Body of pancreas (tissue), 4 donors: ENCODE measurements around the gene STK39. TPM values are rescaled to one million over a fixed set of nuclear protein-coding genes. Genes with fewer than 3 reads are reported as not detected.
A peak's percentile ranks its signal among the peaks of the same experiment; 100 is the strongest.

Experiments used
- ATAC-seq: fragments of 150-250 bp; one replicate; pipeline ENCODE4 v1.9.1; 2016
- DNase-seq, 4 donors: peaks; one replicate each; pipeline ENCODE4 v3.0.0-alpha.2; 2019
- H3K27ac ChIP-seq, 4 donors: fragments of 200-600 bp; sonication (generic); 1 replicate in 3 of 4; 2 replicates in 1 of 4; pipeline versions ENCODE4 v1.5.1 to v1.6.1; 2016 to 2019; ENCODE audit warnings: mild to moderate bottlenecking in 1 of 4, mixed read lengths in 1 of 4, moderate library complexity in 1 of 4
- H3K27me3 ChIP-seq, 2 donors: fragments of 200-600 bp; sonication (generic); one replicate each; pipeline ENCODE4 v1.6.0; 2016; ENCODE audit warnings: mild to moderate bottlenecking in 1 of 2
- H3K36me3 ChIP-seq, 2 donors: fragments of 200-600 bp; sonication (generic); replicated peaks in 1 of 2; 2 replicates each; pipeline ENCODE4 v1.5.1; 2016; ENCODE audit warnings: low read depth in 2 of 2; ENCODE audit not compliant: insufficient read depth in 1 of 2
- H3K4me1 ChIP-seq: fragments of 200-600 bp; sonication (generic); one replicate; pipeline ENCODE4 v1.6.0; 2016
- H3K4me3 ChIP-seq, 2 donors: fragments of 200-600 bp; sonication (generic); 1 replicate in 1 of 2; 2 replicates in 1 of 2; pipeline ENCODE4 v1.5.1; 2016 to 2019
- H3K9me3 ChIP-seq, 3 donors: fragments of 200-600 bp; sonication (generic); 1 replicate in 2 of 3; 2 replicates in 1 of 3; pipeline ENCODE4 v1.5.1; 2016
- POLR2A ChIP-seq, 3 donors: fragments of 450-650 bp; IDR thresholded peaks; one replicate each; pipeline ENCODE4 v1.6.1; 2016; ENCODE audit warnings: antibody characterized with exemption in 3 of 3, mild to moderate bottlenecking in 2 of 3
- WGBS, 2 donors: methylation state at CpG; one replicate each; pipeline ENCODE4 v1.1.5; 2017; 5-methylcytosine and 5-hydroxymethylcytosine counted together
- intact Hi-C: fragments of 100-400 bp; cut with DNase I; formaldehyde crosslinking; loops from one replicate; pipeline ENCODE4 v1.15.1; 2023
- total RNA-seq, 2 donors: library from RNA; depleted of rRNA; stranded (reverse); fragments of >200 nt; gene quantifications; one replicate each; pipeline ENCODE4 v1.1.0, GENCODE V29; 2016
- TF ChIP-seq, protein P1 (sequence below), 7 experiments: fragments of 450-650 bp in 4 of 7; fragments of 200-600 bp in 3 of 7; sonication (generic) in 3 of 7; IDR thresholded peaks; one replicate each; pipeline ENCODE4 v1.5.1; 2016 to 2019; ENCODE audit warnings: antibody characterized with exemption in 7 of 7

The STK39 gene
- total RNA-seq, 2 donors from 2014 or later: 12.9 to 15.8 TPM

DNA sequence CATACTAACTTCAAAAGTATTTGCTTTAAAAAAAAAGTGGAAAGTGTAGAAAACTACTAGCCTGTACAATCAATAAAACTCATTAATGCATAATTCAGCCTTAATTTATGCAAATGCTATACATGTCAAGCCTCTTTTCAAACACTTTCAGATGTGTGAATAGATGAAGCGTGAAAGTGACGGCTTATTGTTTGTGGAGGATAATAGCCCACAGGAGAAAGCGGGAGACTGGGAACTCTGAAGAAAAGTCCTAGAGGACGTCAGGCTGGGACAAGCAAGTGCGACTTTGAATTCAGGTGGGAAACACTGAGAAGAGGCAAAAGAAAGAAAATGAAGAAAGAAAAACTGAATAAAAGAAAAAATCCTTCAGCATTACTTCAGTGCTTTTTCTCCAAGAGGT is 108.5 kb downstream of the STK39 start:
- intact Hi-C loops: no loop called here
- Histone ChIP-seq H3K27me3 (no peaks in the 10 kb centered on the region), H3K4me3 (no peak overlapping the region), H3K9me3 (no peaks in the 10 kb centered on the region), H3K36me3 (no peaks in the 10 kb centered on the region), H3K27ac (peak overlapping the region in 2 of 4 donors; percentile 44 to 66), H3K4me1 (peaks cover 20% of the 10 kb centered on the region)
- TF ChIP-seq, protein P1, sequence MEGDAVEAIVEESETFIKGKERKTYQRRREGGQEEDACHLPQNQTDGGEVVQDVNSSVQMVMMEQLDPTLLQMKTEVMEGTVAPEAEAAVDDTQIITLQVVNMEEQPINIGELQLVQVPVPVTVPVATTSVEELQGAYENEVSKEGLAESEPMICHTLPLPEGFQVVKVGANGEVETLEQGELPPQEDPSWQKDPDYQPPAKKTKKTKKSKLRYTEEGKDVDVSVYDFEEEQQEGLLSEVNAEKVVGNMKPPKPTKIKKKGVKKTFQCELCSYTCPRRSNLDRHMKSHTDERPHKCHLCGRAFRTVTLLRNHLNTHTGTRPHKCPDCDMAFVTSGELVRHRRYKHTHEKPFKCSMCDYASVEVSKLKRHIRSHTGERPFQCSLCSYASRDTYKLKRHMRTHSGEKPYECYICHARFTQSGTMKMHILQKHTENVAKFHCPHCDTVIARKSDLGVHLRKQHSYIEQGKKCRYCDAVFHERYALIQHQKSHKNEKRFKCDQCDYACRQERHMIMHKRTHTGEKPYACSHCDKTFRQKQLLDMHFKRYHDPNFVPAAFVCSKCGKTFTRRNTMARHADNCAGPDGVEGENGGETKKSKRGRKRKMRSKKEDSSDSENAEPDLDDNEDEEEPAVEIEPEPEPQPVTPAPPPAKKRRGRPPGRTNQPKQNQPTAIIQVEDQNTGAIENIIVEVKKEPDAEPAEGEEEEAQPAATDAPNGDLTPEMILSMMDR (IDR thresholded peaks at IDR 0.05): no peak
- no peak for TF ChIP-seq POLR2A (IDR thresholded peaks at IDR 0.05)
- DNase-seq (no peak), ATAC-seq (no peak)
- WGBS, 2 donors: 92 to 94% methylated on average over 5 of the region's 5 CpGs

- H3K27me3 ChIP-seq: no peaks in the 10 kb centered on the region
- ATAC-seq (peak; percentile 45), DNase-seq (peak in 3 of 4 donors; percentile 14 to 36 (median 32))
- no peaks in the 10 kb centered on the region for H3K9me3 ChIP-seq
- 46 to 49% methylated on average over 5 of the region's 5 CpGs for WGBS, 2 donors
- H3K27ac ChIP-seq: peak overlapping the region; percentile 18 to 66 (median 52)
- TF ChIP-seq, protein P1 (IDR thresholded peaks at IDR 0.05): no peak
- TF ChIP-seq POLR2A (IDR thresholded peaks at IDR 0.05): no peak
- H3K36me3 ChIP-seq: no peaks in the 10 kb centered on the region
- intact Hi-C loops: no loop called here
- H3K4me1 ChIP-seq: peaks cover 20% of the 10 kb centered on the region
- no peak overlapping the region for H3K4me3 ChIP-seq
Measured at GRCh38 chr2:168138374-168138773, 109.0 kb downstream of the STK39 start.

DNA sequence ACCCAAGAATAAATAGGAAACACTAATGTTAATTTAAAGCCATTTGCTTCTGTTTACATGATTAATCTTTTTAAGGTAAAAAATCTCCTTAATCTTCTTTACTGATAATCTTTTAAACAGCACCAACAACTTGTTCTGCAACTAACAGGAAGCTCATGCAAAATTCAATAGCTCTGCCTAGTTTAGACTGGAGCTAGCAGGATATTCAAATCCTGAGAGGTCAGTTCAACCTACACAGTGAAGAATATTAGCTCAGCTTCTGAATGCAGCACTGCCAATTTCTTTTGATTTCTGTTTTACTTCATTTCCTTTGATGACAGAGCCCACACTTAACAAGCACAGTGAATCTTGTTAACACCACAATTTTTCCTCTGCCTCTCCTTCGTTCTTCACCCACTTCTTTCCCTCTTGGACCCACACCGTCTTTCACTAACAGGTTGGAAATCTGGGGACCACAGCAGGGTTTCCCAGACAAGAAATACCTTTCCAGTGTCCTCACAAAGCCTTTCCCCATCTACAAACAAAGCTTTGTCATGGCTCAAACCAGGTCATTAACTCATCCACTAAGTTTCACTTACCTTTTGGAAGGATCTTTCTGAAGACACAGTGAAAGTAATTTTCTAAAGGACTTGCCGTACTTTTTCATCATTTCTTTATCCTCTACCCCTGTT is 109.8 kb downstream of the STK39 start:
- no peak for TF ChIP-seq POLR2A (IDR thresholded peaks at IDR 0.05)
- TF ChIP-seq, protein P1 (IDR thresholded peaks at IDR 0.05): no peak
- DNase-seq (no peak), ATAC-seq (peak; percentile 64)
- Histone ChIP-seq H3K4me3 (no peak overlapping the region), H3K36me3 (no peaks in the 10 kb centered on the region), H3K9me3 (no peaks in the 10 kb centered on the region), H3K27me3 (no peaks in the 10 kb centered on the region), H3K27ac (peak overlapping the region; percentile 18 to 66 (median 52)), H3K4me1 (peaks cover 20% of the 10 kb centered on the region)
- 58 to 66% methylated on average over 3 of the region's 3 CpGs for WGBS, 2 donors
- intact Hi-C loops: no loop called here

GRCh38 chr2:168136392-168136977 is 110.9 kb downstream of the STK39 start:
- no peak for TF ChIP-seq POLR2A (IDR thresholded peaks at IDR 0.05)
- TF ChIP-seq, protein P1 (IDR thresholded peaks at IDR 0.05): peak in 6 of 7 experiments; percentile 25 to 69 (median 62)
- no peaks in the 10 kb centered on the region for H3K9me3 ChIP-seq
- no peak for DNase-seq
- H3K27me3 ChIP-seq: no peaks in the 10 kb centered on the region
- WGBS, 2 donors: 20 to 31% methylated on average over 2 of the region's 2 CpGs
- peaks cover 20% of the 10 kb centered on the region for H3K4me1 ChIP-seq
- H3K36me3 ChIP-seq: no peaks in the 10 kb centered on the region
- H3K27ac ChIP-seq: peak overlapping the region in 2 of 4 donors; percentile 59 to 66
- H3K4me3 ChIP-seq: no peak overlapping the region
- ATAC-seq: peak; percentile 52
- intact Hi-C loops: no loop called here
